NCI-H2107 treated with DMSO at 0.1 percent for 48 hours (cell line): ENCODE data around the gene PUS1.

Experiments
- DNase-seq: peaks from one replicate; lab custom pipeline; 2025; ENCODE audit not compliant: unreplicated experiment; lab: John Stamatoyannopoulos, UW

PUS1 gene

DNA sequence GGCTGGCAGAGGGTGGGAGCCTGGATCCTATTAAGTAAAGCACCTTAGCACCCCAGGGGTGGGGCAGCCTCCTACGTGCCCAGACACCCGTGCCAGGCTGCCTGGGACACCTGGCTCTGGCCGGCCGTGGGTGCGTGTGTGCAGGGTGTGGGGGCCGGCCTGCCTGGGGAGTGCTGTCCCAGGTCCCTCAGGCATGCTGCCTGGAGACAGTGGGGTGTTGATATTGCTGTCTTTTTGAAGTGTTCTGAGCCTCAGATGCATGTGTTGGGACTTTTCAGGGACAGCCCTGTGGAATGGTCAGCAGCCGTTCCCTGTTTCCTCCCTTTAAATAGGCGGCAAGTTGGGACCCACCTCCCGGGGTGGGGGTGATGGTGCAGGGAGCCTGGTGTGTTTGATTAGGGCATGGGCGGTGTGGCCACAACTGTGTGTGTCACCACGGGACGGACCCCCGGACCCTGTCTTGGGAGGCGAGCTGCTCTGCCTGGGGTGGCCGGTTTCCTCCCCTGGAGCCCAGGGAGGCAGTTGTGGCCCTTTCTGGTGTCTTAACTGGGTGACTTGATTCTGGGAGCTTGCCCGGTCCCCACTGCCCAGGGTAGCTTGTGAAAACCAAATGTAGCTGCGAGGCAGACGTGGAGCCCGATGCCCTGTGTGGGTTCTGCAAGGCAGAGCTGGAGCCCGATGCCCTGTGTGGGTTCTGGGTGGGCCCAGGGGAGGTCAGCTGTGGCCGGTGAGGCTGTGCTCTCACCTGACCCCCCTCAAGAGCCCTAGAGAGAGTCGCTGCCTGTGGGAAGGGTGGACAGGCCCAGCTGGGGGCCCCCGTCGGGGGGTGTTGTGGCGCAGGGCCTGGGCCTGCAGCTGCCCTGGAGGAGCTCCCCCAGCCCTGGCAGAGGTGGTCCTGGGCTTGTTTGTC lies 26.5 kb upstream of the PUS1 start:
- DNase-seq: no peak

DNA sequence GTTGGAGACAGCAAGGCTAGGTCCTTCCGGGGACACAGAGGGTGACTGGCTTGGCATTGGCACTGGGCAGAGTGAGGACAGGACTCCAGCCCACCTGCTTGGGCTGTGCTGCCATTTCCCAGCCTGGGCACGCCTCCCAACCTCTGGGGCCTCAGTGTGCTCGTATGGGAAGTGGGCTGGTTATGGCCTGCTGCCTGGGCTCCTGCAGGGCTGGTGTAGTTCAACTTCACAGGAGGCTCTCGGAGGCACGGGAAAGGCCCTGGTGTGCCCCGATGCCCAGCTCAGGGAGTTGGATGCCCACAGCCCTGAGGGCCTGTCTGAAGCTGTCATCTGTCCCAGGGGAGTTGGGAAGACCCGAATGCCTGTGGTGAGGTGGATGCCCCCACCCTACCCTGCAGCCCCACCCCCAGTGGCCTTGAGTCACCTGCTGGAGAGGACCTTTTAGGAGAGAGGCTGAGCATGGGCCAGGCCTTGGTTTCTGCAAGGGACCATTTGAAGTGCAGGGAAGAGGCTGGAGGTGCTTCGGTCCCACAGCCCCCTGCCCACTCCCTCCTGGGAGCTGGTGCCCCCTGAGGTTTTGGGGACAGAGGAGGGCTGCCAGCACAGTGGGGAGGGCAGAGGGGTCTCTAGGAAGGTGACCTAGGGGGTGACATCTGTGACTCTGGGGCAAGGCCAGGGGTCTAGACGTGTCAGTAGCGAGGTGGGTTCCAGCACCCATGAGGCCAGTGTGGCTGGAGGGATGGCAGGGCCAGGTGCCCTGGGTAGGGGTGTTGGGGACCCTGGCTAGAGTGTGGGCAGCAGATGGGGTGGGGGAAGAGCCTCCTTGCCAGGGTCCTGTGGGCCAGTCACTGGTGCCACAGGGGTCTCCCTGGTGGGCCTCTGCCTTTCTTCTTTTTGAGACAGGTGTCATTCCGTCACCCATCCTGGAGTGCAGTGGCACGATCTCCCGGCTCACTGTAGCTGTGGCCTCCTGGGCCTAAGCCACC lies 25.5 kb upstream of the PUS1 start:
- no peak for DNase-seq

DNA sequence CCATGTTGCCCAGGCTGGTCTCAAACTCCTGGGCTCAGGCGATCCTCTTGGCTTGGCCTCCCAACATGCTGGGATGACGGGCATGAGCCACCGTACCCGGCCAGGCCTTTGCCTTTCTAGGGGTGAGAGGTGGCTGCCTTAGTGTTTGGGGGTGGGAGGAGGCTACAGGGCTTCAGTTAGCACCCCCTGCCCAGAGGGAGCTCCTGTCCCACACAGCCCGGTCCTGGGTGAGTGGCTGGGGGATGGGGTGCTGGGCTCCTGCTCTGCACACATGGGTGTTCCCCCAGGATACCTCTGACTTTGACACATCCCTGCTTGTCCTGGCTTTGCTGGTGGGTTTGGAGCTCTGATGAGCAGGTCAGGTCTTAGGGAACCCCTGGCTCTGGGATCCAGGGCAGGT lies 24.7 kb upstream of the PUS1 start:
- no peak for DNase-seq

DNA sequence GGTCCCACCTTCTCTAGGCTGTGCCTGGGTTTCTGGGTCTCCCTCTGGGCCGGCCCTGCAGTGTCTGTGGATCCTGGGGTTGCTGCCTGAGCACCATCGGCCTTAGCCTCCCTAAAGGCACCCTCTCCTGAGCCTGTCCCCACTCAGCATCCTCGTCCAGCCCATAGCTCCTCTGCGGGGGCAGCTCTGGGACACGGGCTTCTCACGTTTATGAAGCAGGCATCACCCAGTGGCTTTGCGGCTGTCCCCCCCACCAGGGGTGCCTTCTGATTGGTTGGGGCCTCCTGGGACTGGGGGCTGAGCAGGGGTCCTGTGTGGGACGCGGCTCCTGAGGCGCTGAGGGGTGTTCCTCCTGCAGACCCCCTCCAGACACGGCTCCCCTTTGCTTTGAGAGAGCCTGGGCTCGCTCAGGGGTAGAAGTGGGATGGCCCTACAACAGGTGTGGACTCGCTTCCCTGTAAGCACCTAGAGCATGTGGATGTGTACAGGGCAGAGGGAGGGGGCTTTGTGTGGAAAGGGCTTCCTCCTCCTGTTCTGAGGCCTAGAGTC lies 23.9 kb upstream of the PUS1 start:
- no peak for DNase-seq

DNA sequence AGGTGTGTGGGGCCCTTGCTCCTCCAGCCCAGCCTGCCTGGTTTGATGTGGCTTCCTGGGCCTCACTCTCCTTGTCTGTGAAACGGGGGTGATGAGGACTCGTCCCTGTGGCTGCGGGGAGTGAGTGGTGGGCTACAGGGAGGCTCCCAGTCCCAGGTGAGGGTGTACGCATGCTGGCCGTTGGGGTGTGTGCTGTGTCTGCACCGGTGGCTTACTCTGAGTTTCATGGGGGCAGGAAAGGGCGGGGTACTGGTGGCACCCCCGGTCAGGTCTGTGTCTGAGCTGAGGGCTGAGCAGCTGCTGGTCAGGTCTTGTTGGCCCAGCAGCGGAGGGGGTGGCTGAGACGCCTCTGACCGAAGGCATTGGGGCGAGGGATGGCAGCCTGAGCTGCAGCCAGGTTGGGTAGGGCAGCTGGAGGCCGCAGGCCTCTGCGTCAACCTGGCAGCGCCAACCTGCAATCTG lies 23.4 kb upstream of the PUS1 start:
- no peak for DNase-seq

DNA sequence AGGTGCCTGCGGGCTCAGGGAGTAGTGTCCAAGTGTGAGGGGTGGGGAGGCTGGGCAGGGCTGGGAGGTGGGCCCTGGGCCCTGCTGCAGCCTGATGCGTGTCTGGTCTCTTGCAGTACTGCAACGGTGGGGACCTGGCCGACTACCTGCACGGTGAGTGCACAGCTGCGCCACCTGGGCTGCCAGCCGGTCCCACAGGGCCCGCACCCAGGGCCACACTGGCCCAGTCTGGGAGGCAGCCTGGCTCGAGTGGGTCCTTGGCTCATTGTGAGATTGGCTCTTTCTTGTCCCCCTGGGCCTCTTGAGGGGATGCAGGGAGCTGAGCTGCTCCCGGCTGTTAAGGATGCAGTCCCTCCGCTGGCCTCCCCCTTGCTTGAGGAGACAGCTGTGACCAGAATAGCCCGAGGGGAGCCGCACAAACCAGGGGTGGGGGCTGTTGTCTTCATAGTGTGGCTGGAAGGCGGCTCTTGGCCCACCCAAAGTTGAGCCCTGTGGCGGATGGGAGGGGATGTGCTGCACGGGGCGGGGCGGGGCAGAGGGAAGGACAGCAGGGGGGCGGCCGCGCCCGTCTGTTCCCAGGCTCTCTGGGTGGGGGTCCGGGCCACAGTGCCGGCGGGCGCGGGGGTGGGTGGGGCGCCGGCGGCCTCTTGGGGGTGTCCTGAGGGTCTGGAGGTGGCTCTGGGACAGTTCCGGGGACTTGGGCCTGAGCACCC lies 21.5 kb upstream of the PUS1 start:
- DNase-seq: no peak

DNA sequence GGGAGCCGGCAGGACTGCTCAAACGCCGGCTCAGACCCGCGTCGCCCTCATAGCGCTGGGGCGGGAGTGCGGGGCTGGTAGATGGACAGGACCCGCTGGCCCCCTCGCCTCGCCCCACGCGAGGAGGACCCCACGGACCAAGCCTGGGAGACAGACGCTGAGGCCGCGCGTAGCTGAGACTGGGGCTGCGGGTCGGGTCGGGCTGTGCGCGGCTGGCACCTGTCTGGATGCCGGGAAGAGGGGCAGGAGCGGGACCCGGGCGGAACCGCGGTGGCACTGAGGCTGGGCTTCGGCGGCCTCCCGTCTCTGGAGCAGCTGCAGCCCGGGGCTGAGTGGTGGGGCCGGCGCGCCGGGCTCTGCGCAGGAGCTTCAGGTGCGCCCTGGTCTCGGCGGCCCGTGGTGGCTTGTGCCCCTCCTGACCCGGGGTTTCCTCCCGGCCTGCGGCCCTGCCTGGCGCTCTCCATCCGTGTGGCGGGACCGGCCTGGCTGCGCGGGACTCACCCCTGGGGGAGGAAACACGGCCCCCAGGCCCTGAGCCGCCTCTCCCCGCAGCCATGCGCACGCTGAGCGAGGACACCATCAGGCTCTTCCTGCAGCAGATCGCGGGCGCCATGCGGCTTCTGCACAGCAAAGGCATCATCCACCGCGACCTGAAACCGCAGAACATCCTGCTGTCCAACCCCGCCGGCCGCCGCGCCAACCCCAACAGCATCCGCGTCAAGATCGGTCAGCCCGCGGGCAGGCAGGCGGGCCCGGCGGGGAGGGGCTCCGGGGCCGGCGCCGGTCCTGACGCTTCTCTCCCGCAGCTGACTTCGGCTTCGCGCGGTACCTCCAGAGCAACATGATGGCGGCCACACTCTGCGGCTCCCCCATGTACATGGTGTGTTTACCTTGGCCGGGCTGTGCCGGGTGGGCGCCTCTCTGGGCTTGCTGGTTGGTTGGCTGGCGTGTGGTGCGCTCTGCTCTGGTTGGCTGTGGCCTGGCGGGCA lies 20.7 kb upstream of the PUS1 start:
- no peak for DNase-seq

DNA sequence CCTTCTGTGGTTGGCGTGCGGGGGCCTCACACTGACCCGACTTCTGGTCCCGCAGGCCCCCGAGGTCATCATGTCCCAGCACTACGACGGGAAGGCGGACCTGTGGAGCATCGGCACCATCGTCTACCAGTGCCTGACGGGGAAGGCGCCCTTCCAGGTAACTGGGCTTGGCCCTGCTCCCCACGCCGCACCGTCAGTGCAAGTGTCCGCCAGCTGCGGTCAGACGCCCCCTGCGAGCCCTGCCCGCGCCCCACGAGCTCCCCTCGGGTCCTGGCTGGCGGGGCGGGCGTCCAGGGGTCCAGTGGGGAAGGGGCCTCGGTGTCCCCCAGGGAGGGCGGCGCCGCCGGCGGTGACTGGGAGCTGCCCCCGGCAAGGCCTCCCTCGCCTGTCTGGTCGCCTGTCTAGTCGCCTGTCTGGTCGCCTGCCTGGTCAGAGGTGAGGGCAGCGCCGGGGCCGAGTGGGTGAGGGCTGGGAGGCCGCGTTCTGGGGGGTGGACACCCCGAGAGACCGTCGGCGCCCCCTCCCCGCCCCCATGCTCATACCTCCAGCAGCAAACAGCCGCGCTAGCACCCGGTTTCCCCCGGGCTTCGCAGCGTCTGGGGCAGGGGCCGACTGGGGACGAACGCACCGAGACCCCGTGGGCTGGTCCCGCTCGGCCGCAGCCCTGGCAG lies 19.9 kb upstream of the PUS1 start:
- DNase-seq: no peak

DNA sequence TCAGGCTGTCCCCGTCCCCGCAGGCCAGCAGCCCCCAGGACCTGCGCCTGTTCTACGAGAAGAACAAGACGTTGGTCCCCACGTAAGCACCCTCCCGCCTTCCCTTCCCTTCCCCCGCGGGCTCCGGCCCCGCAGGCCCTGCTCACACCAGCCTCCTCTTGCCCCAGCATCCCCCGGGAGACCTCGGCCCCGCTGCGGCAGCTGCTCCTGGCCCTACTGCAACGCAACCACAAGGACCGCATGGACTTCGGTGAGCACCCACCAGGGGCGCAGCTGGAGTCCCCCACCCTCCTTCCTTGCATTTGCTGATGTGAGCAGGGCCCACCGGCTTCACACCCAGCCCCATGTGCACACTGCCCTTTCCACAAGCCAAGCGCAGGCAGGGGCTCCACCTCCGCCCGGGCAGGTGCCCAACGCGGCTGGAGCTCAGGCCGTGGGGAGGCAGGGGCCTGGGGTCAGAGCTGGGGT lies 19.3 kb upstream of the PUS1 start:
- no peak for DNase-seq

DNA sequence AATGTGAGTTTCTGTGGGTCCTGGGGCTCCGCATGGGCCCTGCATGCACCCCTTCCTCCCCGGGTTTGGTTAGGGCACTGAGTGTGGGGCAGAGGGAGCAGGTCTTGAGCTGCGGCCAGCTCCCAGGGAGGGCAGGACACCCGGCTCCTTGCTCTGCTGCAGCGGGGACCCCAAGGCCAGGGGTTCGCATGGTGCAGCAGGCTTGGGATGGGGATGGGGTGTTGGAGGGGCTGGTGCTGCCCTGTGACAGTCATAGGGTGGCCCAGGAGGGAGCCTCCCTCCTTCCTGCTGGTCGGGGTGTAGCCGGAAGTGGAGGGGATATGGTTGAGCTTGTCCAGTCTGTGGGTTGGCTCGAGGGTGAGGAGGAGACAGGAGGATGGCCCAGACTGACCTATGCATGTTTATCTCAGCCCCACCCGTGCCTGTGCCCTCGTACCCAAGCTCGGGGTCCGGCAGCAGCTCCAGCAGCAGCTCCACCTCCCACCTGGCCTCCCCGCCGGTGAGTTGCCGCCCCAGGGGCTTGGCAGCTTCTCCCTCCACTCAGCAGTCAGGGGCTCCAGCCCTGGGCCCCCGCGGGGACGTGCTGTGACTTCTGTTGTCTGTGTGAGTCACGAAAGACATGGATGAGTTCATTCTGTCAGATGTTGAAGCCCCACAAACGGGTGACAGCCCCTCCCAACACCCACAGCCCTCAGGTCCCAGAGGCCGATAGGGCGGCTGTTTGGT lies 18.6 kb upstream of the PUS1 start:
- DNase-seq: no peak

DNA sequence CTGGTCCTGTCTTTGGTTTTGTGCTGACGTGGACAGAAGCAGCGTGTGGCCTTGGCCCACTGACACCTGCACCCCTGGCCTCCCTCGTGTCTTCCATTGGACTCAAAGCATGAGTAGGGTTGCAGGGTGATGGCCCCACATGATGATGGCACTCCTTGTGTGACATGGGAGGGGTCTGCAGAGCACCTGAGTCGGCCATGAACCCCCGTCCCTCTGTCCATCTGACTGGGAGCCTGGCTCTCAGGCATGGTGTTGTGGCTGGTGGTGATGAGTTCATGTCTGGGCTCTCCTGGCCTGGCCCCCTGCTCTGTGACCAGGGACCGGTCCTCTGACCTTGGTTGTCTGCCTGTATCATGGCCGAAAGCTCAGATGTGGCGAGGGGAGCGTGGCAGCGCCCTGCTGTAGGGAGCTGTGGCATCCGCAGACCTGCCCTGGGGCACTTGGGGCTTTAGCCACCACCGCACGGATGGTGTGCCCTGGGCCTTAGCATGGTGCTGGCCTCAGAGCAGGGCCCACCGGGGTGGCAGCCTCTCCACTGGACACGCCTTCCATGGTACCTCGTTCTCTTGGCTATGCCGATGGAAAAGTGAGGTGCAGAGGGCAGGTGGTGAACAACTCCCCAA lies 17.9 kb upstream of the PUS1 start:
- DNase-seq: no peak

DNA sequence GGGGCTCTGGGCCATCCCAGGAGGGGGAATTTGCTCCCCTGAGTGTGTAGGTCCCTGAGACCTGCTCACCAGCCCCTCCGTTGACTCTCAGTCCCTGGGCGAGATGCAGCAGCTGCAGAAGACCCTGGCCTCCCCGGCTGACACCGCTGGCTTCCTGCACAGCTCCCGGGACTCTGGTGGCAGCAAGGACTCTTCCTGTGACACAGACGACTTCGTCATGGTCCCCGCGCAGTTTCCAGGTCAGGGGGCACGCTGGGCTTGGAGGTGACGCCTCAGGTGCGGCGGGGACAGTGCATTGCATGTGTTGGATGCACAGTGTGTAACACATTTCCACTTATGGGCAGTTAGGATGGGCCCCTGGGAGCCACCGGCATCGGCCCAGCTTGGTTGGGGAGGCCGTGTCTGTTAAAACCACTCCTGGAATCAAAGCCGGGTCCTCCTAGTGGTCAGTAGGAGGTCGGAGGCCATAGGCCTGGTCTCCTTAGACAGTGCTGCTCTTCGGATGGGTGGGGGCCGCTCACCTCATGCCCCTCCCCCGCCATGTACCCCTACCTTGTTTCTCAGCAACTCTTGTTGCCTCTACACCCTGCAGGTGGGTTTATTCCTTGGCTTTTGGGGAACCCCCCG lies 17.1 kb upstream of the PUS1 start:
- no peak for DNase-seq

DNA sequence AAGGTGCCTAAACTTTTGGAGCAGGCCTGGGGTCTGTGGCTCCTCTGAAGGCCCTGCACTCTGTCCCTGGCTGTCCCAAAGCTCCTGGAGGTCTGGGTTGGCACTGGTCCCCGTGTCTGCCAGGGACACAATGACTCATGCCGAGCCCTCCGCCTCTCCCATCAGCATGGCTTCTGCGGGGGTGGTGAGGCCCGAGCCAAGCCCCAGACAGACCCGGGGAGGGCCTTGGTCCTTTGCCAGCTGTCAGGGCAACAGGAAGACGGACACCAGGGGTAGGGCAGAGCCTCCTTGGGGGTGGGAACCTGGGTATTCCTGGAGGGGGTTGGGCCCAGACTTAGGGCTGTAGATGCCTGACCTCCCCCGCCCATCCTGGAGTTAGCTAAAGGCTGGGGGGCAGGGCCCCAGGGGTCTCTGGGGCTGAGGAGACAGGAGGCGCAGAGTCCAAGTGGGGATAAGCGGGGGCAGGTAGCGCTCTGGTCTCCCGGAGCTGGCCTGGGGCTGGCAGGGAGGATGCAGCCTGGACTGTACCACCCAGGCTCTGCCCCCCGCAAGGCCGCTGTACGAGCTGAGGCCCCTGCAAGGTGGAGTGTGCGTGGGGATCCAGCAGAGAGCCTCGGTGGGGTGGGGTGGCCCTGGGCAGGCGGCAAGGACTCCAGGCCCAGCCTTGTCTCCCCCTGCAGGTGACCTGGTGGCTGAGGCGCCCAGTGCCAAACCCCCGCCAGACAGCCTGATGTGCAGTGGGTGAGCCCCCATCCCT lies 16.4 kb upstream of the PUS1 start:
- DNase-seq: no peak

DNA sequence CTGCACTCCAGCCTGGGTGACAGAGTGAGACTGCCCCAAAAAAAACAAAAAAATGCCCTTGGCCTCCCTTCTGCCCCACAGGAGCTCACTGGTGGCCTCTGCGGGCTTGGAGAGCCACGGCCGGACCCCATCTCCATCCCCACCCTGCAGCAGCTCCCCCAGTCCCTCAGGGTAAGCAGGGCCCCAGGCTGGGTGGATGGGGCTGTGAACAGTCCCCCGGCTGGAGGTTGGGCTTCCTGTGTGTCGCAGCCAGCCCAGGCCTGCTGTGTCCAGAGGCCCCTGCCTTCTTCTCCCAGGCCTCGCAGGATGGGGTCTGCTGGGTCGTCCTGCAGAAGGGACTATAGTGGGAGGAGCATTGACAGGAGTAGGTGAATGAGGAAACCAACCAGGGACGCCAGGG lies 15.4 kb upstream of the PUS1 start:
- DNase-seq: no peak

DNA sequence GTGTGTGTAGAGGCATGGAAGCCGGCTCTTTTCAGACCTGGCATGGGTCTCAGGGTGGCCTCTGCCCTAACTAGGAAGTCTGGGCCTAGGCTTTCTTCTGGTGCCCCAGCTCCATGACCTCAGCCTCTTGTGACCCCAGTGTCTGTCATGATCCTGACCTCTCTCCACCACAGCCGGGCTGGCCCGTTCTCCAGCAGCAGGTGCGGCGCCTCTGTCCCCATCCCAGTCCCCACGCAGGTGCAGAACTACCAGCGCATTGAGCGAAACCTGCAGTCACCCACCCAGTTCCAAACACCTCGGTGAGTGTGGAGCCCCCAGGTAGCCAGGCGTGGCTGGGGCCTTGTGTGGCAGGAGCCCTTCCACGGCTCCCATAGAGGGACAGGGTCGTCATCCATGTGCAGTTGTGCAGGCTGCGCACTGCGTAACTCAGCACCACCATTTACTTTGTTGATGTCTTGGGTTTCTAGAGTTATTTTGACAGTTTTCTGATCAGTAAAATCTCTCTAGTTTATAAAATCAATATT lies 14.8 kb upstream of the PUS1 start:
- DNase-seq: no peak

DNA sequence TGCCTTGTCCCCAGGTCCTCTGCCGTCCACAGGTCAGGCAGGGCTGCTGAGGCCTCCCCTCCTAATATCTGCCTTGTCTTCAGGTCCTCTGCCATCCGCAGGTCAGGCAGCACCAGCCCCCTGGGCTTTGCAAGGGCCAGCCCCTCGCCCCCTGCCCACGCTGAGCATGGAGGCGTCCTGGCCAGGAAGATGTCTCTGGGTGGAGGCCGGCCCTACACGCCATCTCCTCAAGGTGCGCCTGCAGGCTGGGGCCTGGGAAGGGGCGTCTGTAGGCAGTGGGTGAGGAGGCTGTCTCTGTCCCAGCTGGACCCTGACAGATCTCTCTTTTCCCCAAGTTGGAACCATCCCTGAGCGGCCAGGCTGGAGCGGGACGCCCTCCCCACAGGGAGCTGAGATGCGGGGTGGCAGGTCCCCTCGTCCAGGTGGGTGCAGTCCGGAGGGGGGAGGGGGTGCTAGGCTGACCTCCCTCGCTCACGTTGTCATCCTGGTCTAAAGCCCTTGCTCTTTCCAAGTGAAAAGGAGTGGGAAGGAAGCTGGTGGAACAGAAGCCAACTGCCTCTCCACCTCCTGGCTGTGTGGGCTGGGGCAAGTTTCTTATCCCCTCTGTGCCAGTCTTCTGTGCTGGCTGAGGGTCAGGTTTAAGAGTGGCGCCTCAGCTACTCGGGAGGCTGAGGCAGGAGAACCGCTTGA lies 13.9 kb upstream of the PUS1 start:
- DNase-seq: no peak
